Loucy (cell line): ENCODE data around the gene FZD1.

ENCODE experiments used
- H2AFZ ChIP-seq: fragments of 200-600 bp; sonication (generic); 2 replicates; pipeline ENCODE4 v1.6.0; 2016; ENCODE audit warnings: antibody characterized with exemption, mild to moderate bottlenecking, low read length, moderate library complexity
- H3F3A ChIP-seq: fragments of 200-600 bp; 2 replicates; pipeline ENCODE4 v1.6.0; 2016; ENCODE audit warnings: antibody characterized with exemption, low read depth, mild to moderate bottlenecking
- H3K27me3 ChIP-seq: fragments of 200-600 bp; sonication (generic); 2 replicates; pipeline ENCODE4 v1.6.1; 2014; ENCODE audit warnings: low read length, mild to moderate bottlenecking; ENCODE audit not compliant: insufficient read depth, poor library complexity, severe bottlenecking
- H3K36me3 ChIP-seq: fragments of 200-600 bp; sonication (generic); 2 replicates; pipeline ENCODE4 v1.6.1; 2016; ENCODE audit warnings: low read length; ENCODE audit not compliant: insufficient read depth
- H3K4me1 ChIP-seq: fragments of 200-600 bp; sonication (generic); 2 replicates; pipeline ENCODE4 v1.5.1; 2014; ENCODE audit warnings: low read length, mild to moderate bottlenecking; ENCODE audit not compliant: insufficient read depth, poor library complexity, severe bottlenecking
- H3K4me2 ChIP-seq: fragments of 200-600 bp; sonication (generic); 2 replicates; pipeline ENCODE4 v1.6.0; 2014; ENCODE audit warnings: antibody characterized with exemption, low read length, low read depth, mild to moderate bottlenecking; ENCODE audit not compliant: poor library complexity, severe bottlenecking
- H3K4me3 ChIP-seq: fragments of 200-600 bp; sonication (generic); 2 replicates; pipeline ENCODE4 v1.5.1; 2014; ENCODE audit warnings: low read length, mild to moderate bottlenecking, mixed read lengths; ENCODE audit not compliant: poor library complexity, severe bottlenecking
- H3K79me2 ChIP-seq: fragments of 200-600 bp; sonication (generic); 2 replicates; pipeline ENCODE4 v1.6.1; 2014; ENCODE audit warnings: low read length; ENCODE audit not compliant: insufficient read depth
- H3K9ac ChIP-seq: fragments of 200-600 bp; sonication (generic); 2 replicates; pipeline ENCODE4 v1.6.0; 2014; ENCODE audit warnings: mild to moderate bottlenecking, low read depth, low read length, moderate library complexity; ENCODE audit not compliant: poor library complexity, severe bottlenecking
- H3K9me2 ChIP-seq: fragments of 200-600 bp; sonication (generic); replicated peaks from 2 replicates; pipeline ENCODE4 v1.6.1; 2016; ENCODE audit warnings: low read depth, low read length, mixed read lengths
- H3K9me3 ChIP-seq: fragments of 200-600 bp; sonication (generic); 2 replicates; pipeline ENCODE4 v1.6.1; 2014; ENCODE audit warnings: mild to moderate bottlenecking, antibody characterized with exemption, low read length, low read depth; ENCODE audit not compliant: insufficient read depth
- H4K20me1 ChIP-seq: fragments of 200-600 bp; sonication (generic); 2 replicates; pipeline ENCODE4 v1.6.0; 2014; ENCODE audit warnings: antibody characterized with exemption, low read length, mild to moderate bottlenecking; ENCODE audit not compliant: insufficient read depth, poor library complexity, severe bottlenecking
- CTCF ChIP-seq: fragments of 200-600 bp; sonication (generic); conservative IDR thresholded peaks from 2 replicates; pipeline ENCODE4 v1.5.1; 2014; ENCODE audit warnings: mild to moderate bottlenecking, antibody characterized with exemption, low read length
- EZH2phosphoT487 ChIP-seq: fragments of 200-600 bp; IDR thresholded peaks from 2 replicates; pipeline ENCODE4 v1.6.1; 2018; ENCODE audit warnings: antibody characterized with exemption, mild to moderate bottlenecking, moderate library complexity, borderline replicate concordance

Gene FZD1

GRCh38 chr7:91233212-91233611 lies 31.0 kb upstream of the FZD1 start:
- Histone ChIP-seq H3K4me3 (no peak overlapping the region), H4K20me1 (no peaks in the 10 kb centered on the region), H2AFZ (no peak overlapping the region), H3K4me2 (no peak overlapping the region), H3K9me3 (no peaks in the 10 kb centered on the region), H3K36me3 (no peaks in the 10 kb centered on the region), H3F3A (no peaks in the 10 kb centered on the region), H3K79me2 (no peaks in the 10 kb centered on the region), H3K4me1 (no peaks in the 10 kb centered on the region), H3K9me2 (no peaks in the 10 kb centered on the region), H3K27me3 (no peaks in the 10 kb centered on the region), H3K9ac (no peak overlapping the region)
- no peak for TF ChIP-seq EZH2phosphoT487
- no peak for TF ChIP-seq CTCF

- TF ChIP-seq EZH2phosphoT487 (no peak), CTCF (no peak)
- no peak overlapping the region for H3K9ac ChIP-seq
- no peaks in the 10 kb centered on the region for H3K36me3 ChIP-seq
Measured at GRCh38 chr7:91235211-91235832, 28.9 kb upstream of the FZD1 start.

GRCh38 chr7:91239171-91239604 lies 25.0 kb upstream of the FZD1 start:
- Histone ChIP-seq H3K36me3 (no peaks in the 10 kb centered on the region), H3K9me3 (no peaks in the 10 kb centered on the region), H2AFZ (no peak overlapping the region), H3K9me2 (no peaks in the 10 kb centered on the region), H3F3A (no peaks in the 10 kb centered on the region), H3K4me2 (no peak overlapping the region), H3K4me1 (no peaks in the 10 kb centered on the region), H3K27me3 (no peaks in the 10 kb centered on the region), H3K79me2 (no peaks in the 10 kb centered on the region), H3K4me3 (no peak overlapping the region), H3K9ac (no peak overlapping the region), H4K20me1 (no peaks in the 10 kb centered on the region)
- TF ChIP-seq EZH2phosphoT487 (no peak), CTCF (no peak)

More at GRCh38 chr7:91235211-91235832, 28.9 kb upstream of the FZD1 start:
- Histone ChIP-seq H3K9me3 (no peaks in the 10 kb centered on the region), H3K9me2 (no peaks in the 10 kb centered on the region), H3K4me1 (no peaks in the 10 kb centered on the region), H3F3A (no peaks in the 10 kb centered on the region), H3K4me3 (no peak overlapping the region), H2AFZ (no peak overlapping the region), H4K20me1 (no peaks in the 10 kb centered on the region), H3K27me3 (no peaks in the 10 kb centered on the region), H3K79me2 (no peaks in the 10 kb centered on the region), H3K4me2 (no peak overlapping the region)
